Measurements from ENCODE around the gene CRYZL1.

Gene CRYZL1

GRCh38 chr21:33650230-33650629, 8.7 kb upstream of the CRYZL1 start:
- in situ Hi-C loops (cut with MboI; ENCODE audit: low pct_unique_long_range_greater_than_20kb, low sequenced_read_pairs, unreplicated experiment), result no loop called here

GRCh38 chr21:33648555-33648954, 7.0 kb upstream of the CRYZL1 start:
- TF ChIP-seq, protein P1, sequence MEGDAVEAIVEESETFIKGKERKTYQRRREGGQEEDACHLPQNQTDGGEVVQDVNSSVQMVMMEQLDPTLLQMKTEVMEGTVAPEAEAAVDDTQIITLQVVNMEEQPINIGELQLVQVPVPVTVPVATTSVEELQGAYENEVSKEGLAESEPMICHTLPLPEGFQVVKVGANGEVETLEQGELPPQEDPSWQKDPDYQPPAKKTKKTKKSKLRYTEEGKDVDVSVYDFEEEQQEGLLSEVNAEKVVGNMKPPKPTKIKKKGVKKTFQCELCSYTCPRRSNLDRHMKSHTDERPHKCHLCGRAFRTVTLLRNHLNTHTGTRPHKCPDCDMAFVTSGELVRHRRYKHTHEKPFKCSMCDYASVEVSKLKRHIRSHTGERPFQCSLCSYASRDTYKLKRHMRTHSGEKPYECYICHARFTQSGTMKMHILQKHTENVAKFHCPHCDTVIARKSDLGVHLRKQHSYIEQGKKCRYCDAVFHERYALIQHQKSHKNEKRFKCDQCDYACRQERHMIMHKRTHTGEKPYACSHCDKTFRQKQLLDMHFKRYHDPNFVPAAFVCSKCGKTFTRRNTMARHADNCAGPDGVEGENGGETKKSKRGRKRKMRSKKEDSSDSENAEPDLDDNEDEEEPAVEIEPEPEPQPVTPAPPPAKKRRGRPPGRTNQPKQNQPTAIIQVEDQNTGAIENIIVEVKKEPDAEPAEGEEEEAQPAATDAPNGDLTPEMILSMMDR (IDR thresholded peaks at IDR 0.05; ENCODE audit: extremely low read depth, insufficient read depth, missing control alignments), result no peak
- no peak for DNase-seq (ENCODE audit: low spot score)
- in situ Hi-C loops (cut with MboI; ENCODE audit: low pct_unique_long_range_greater_than_20kb, low sequenced_read_pairs, unreplicated experiment), result no loop called here

More at GRCh38 chr21:33650230-33650629, 8.7 kb upstream of the CRYZL1 start:
- DNase-seq (ENCODE audit: low spot score), result no peak
- TF ChIP-seq, protein P1 (IDR thresholded peaks at IDR 0.05; ENCODE audit: extremely low read depth, insufficient read depth, missing control alignments), result no peak

GRCh38 chr21:33647587-33647986, 6.0 kb upstream of the CRYZL1 start:
- in situ Hi-C loops (cut with MboI; ENCODE audit: low pct_unique_long_range_greater_than_20kb, low sequenced_read_pairs, unreplicated experiment), result no loop called here
- TF ChIP-seq, protein P1 (IDR thresholded peaks at IDR 0.05; ENCODE audit: extremely low read depth, insufficient read depth, missing control alignments), result no peak
- no peak for DNase-seq (ENCODE audit: low spot score)

GRCh38 chr21:33645730-33646129, 4.2 kb upstream of the CRYZL1 start:
- TF ChIP-seq, protein P1 (IDR thresholded peaks at IDR 0.05; ENCODE audit: extremely low read depth, insufficient read depth, missing control alignments), result no peak
- no peak for DNase-seq (ENCODE audit: low spot score)
- in situ Hi-C loops (cut with MboI; ENCODE audit: low pct_unique_long_range_greater_than_20kb, low sequenced_read_pairs, unreplicated experiment), result no loop called here

GRCh38 chr21:33644383-33645074, 3.0 kb upstream of the CRYZL1 start:
- in situ Hi-C loops (cut with MboI; ENCODE audit: low pct_unique_long_range_greater_than_20kb, low sequenced_read_pairs, unreplicated experiment), result no loop called here
- DNase-seq (ENCODE audit: low spot score), result no peak

GRCh38 chr21:33643658-33644311, 2.2 kb upstream of the CRYZL1 start:
- TF ChIP-seq, protein P1 (IDR thresholded peaks at IDR 0.05; ENCODE audit: extremely low read depth, insufficient read depth, missing control alignments), result no peak
- DNase-seq (ENCODE audit: low spot score), result no peak
- in situ Hi-C loops (cut with MboI; ENCODE audit: low pct_unique_long_range_greater_than_20kb, low sequenced_read_pairs, unreplicated experiment), result no loop called here

More at GRCh38 chr21:33644383-33645074, 3.0 kb upstream of the CRYZL1 start:
- TF ChIP-seq, protein P1 (IDR thresholded peaks at IDR 0.05; ENCODE audit: extremely low read depth, insufficient read depth, missing control alignments), result no peak

All from GM13977 (cell line).